ENCODE results near the gene C18orf32. TPM values are rescaled to one million over a fixed set of nuclear protein-coding genes. Genes with fewer than 3 reads are reported as not detected.
"Not testable (repeated sequence)": the region's sequence is repeated elsewhere in the genome, so short reads cannot be mapped to it uniquely, and the experiment has no call there.

Gene C18orf32
- total RNA-seq, 4 donors from 2014 or later, result 42.7 to 85.6 (median 65.0) TPM

DNA sequence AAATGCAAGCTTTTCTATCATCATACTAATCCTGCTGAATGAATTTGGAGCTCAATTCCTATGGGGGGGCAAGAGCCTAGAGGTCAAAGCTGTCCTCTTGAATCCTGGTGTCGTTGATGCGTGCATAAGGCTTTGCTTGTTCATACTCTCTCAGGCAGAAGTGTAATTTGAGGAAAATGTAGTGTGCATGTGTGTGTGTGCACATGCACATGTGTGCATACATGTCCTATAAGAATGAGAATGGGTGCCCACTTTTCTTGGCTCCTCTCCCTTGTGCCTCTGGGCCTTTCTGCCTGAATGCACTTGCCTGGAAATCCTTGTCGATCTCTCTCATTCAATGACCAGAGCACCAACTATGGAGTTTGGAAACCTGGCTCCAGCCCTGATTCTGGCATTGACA lies 28.5 kb upstream of the C18orf32 start:
- Histone ChIP-seq H3K9me3 (no peaks in the 10 kb centered on the region), H3K27ac (no peak overlapping the region), H3K4me1 (no peaks in the 10 kb centered on the region), H3K27me3 (no peaks in the 10 kb centered on the region), H3K36me3 (no peaks in the 10 kb centered on the region), H3K4me3 (replicated peaks in 1 of 3) (no peak overlapping the region)
- TF ChIP-seq CTCF (IDR thresholded peaks at IDR 0.05) (no peak), POLR2A (IDR thresholded peaks at IDR 0.05) (no peak)
- no peak for DNase-seq
- intact Hi-C loops (cut with DNase I), result loop anchor here (10.0 kb wide), 1 partner anchor 269 kb away; no protein-coding TSS in a partner anchor
- 74 to 77% methylated on average over 3 of the region's 3 CpGs for WGBS, 2 donors

DNA sequence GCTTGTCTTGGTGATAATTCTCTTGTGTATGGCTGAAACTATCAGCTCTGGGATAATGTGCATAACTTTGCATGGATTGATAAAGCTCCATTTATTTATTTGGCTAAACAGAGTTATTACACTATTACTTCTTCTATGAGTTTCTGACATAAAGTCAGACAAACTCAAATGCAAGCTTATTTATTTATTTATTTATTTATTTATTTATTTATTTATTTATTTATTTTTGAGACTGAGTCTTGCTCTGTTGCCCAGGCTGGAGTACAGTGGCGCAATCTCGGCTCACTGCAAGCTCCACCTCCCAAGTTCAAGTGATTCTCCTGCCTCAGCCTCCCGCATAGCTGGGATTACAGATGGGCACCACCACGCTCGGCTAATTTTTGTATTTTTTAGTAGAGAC lies 28.0 kb upstream of the C18orf32 start:
- not testable (repeated sequence) for DNase-seq; H3K27ac ChIP-seq; H3K27me3 ChIP-seq; H3K9me3 ChIP-seq; H3K36me3 ChIP-seq; H3K4me1 ChIP-seq; H3K4me3 ChIP-seq (replicated peaks in 1 of 3)
- WGBS, 2 donors, result 78% methylated on average over 5 of the region's 5 CpGs
- intact Hi-C loops (cut with DNase I), result loop anchor here (10.0 kb wide), 1 partner anchor 270 kb away; no protein-coding TSS in a partner anchor

- Histone ChIP-seq H3K27me3 (no peaks in the 10 kb centered on the region), H3K4me1 (no peaks in the 10 kb centered on the region), H3K4me3 (replicated peaks in 1 of 3) (no peak overlapping the region), H3K9me3 (no peaks in the 10 kb centered on the region), H3K36me3 (no peaks in the 10 kb centered on the region), H3K27ac (no peak overlapping the region)
- no peak for DNase-seq
- TF ChIP-seq POLR2A (IDR thresholded peaks at IDR 0.05), result no peak
- no peak for TF ChIP-seq CTCF (IDR thresholded peaks at IDR 0.05)
- intact Hi-C loops (cut with DNase I), result loop anchor here (5.0 to 10.0 kb wide), 2 partner anchors 270 to 343 kb away; no protein-coding TSS in a partner anchor
- 86 to 91% methylated on average over 9 of the region's 9 CpGs for WGBS, 2 donors
Observed at GRCh38 chr18:49514577-49514976, 27.5 kb upstream of the C18orf32 start.

DNA sequence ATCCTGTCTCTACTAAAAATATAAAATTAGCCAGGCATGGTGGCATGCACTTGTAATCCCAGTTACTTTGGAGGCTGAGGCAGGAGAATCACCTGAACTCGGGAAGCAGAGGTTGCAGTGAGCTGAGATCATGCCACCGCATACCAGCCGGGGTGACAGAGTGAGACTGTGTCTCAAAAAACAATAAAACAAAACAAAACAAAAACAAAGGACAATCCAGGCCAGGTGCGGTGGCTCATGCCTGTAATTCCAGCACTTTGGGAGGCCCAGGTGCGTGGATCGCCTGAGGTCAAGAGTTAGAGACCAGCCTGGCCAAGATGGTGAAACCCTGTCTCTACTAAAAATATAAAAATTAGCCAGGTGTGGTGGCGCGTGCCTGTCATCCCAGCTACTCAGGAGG lies 25.8 kb upstream of the C18orf32 start:
- not testable (repeated sequence) for H3K36me3 ChIP-seq; H3K27ac ChIP-seq; H3K9me3 ChIP-seq; H3K4me1 ChIP-seq; H3K27me3 ChIP-seq; H3K4me3 ChIP-seq (replicated peaks in 1 of 3); DNase-seq
- 91 to 95% methylated on average over 8 of the region's 8 CpGs for WGBS, 2 donors
- intact Hi-C loops (cut with DNase I), result loop anchor here (5.0 to 10.0 kb wide), 2 partner anchors 272 to 344 kb away; no protein-coding TSS in a partner anchor

GRCh38 chr18:49510393-49511115 lies 23.5 kb upstream of the C18orf32 start:
- WGBS, 2 donors, result 41 to 42% methylated on average over 12 of the region's 12 CpGs
- DNase-seq, result peak; percentile 43 to 62
- H3K4me3 ChIP-seq (replicated peaks in 1 of 3), result no peak overlapping the region
- no peak overlapping the region for H3K27ac ChIP-seq
- H3K4me1 ChIP-seq, result no peaks in the 10 kb centered on the region
- H3K9me3 ChIP-seq, result no peaks in the 10 kb centered on the region
- H3K27me3 ChIP-seq, result no peaks in the 10 kb centered on the region
- TF ChIP-seq CTCF (IDR thresholded peaks at IDR 0.05) (peak; percentile 56 to 87 (median 76)), POLR2A (IDR thresholded peaks at IDR 0.05) (no peak)
- H3K36me3 ChIP-seq, result no peaks in the 10 kb centered on the region
- intact Hi-C loops (cut with DNase I), result loop anchor here (5.0 to 10.0 kb wide), 2 partner anchors 274 to 347 kb away; no protein-coding TSS in a partner anchor

DNA sequence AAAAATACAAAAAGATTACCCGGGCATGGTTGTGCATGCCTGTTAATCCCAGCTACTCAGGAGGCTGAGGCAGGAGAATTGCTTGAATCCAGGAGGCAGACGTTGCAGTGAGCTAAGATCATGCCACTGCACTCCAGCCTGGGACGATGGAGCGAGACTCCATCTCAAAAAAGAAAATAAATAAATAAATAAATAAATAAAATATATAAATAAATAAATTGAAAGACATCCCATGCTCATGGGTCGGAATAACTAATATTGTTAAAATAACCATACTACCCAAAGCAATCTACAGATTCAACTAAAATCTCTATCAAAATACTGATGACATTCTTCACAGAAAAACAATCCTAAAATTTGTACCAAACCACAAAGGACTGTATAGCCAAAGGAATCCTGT lies 19.4 kb upstream of the C18orf32 start:
- H3K4me1 ChIP-seq; H3K27me3 ChIP-seq; H3K4me3 ChIP-seq (replicated peaks in 1 of 3); DNase-seq; H3K36me3 ChIP-seq; H3K9me3 ChIP-seq; H3K27ac ChIP-seq; intact Hi-C loops (cut with DNase I): not testable (repeated sequence)
- WGBS, 2 donors, result 93 to 94% methylated on average over 5 of the region's 5 CpGs

All from thyroid gland (tissue), 4 donors.